ENCODE results near the gene PRKG1.

DNA sequence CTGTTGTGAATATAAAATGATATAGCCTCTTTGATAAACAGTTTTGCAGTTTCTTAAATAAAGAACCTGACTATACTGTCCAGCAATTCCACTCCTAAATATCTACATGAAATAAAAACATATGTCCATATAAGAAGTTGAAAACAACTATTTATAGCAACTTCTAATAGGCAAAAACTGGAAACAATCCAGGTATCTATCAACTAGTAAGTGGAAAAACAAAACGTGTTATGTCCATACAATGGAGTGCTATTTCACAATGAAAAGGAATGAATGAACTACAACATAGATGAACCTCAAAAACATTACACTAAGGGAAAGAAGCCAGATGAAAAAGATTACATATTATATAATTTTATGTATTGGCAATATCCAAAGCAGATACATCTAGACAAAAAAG is 356.2 kb downstream of the PRKG1 start:
- TF ChIP-seq, protein P1, sequence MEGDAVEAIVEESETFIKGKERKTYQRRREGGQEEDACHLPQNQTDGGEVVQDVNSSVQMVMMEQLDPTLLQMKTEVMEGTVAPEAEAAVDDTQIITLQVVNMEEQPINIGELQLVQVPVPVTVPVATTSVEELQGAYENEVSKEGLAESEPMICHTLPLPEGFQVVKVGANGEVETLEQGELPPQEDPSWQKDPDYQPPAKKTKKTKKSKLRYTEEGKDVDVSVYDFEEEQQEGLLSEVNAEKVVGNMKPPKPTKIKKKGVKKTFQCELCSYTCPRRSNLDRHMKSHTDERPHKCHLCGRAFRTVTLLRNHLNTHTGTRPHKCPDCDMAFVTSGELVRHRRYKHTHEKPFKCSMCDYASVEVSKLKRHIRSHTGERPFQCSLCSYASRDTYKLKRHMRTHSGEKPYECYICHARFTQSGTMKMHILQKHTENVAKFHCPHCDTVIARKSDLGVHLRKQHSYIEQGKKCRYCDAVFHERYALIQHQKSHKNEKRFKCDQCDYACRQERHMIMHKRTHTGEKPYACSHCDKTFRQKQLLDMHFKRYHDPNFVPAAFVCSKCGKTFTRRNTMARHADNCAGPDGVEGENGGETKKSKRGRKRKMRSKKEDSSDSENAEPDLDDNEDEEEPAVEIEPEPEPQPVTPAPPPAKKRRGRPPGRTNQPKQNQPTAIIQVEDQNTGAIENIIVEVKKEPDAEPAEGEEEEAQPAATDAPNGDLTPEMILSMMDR (IDR thresholded peaks at IDR 0.05) = no peak
- no peak for TF ChIP-seq POLR2A (IDR thresholded peaks at IDR 0.05)
